ENCODE measurements around the gene TAB3.

- TF ChIP-seq CTCF (IDR thresholded peaks at IDR 0.05; ENCODE audit: insufficient read depth, low read length, poor library complexity, severe bottlenecking) (no peak), EZH2phosphoT487 (conservative IDR thresholded peaks at IDR 0.05; ENCODE audit: low read length) (no peak)
Measured at GRCh38 chrX:30906726-30907125, 17.7 kb upstream of the TAB3 start.

Measured in SU-DHL-6 (cell line).